Anterior cingulate cortex (tissue), 58 donors: ENCODE measurements around the gene GXYLT2.

Source experiments
- DNase-seq, 58 donors: peaks; one replicate each; lab custom pipeline; 2025; lab: John Stamatoyannopoulos, UW

Gene GXYLT2

DNA sequence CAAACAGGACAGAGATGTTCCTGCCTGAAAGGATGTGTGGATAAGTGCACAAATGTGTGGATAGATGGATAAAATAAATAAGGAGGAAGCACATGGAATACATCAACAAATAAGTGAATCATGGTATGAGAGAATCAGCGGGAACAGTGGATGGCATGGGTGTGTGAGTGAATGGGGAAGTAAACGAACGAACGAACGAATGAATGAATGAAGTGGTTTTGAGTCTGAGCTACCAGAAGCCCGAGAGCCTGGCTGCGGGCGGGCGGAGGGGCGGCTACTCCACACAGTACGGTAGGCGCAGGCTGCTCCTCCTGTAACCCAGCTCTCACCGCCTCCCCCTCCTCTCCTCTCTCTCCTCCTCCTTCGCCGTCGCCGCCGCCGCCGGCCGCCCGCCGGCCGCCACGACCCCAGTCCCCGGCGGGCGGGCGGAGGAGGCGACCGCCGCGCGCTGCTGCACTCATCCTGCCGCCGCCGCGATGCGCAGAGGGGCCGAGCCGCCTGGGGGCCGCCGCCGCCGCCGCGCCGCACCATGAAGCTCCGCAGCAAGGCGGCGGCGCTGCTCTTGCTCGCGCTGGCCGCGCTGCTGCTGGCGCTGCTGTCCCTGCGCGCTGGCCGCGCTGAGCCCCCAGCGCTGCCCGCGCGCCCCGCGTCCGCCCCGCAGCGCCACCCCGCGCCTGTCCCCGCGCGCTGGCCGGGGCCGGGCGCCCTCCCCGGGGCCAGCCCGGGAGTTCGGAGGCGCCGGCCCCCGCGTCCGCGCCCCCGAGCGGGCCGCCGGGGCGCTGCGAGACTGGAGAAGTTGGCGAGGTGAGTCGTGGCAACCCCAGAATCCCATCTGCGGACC lies at the start of gene GXYLT2:
TSS of gene GXYLT2 (plus strand) at position 342 of the 841 bp plus-strand sequence. CDS start at position 530, 188 bp downstream.
- DNase-seq, result peak in 56 of 58 donors; percentile 3 to 86 (median 62)

DNA sequence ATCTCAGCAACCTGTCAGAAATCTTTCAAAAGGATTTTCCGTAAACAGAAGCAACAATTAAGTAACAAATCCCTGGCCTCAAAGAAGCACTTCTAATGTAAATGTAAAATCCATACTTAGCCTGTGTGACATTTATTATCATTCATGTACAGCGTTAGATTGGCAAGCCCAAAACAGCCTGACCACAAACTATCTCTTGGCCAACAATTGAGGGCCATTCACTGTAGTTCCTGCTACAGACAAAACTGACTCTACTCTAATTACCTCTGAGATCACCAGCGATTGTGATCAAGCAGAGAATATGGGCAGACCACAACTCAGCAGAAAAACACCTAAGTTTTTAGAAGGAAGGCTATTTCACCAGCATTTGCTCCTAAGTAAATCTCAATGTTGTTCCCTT lies 48.8 kb upstream of the GXYLT2 start:
- no peak for DNase-seq

DNA sequence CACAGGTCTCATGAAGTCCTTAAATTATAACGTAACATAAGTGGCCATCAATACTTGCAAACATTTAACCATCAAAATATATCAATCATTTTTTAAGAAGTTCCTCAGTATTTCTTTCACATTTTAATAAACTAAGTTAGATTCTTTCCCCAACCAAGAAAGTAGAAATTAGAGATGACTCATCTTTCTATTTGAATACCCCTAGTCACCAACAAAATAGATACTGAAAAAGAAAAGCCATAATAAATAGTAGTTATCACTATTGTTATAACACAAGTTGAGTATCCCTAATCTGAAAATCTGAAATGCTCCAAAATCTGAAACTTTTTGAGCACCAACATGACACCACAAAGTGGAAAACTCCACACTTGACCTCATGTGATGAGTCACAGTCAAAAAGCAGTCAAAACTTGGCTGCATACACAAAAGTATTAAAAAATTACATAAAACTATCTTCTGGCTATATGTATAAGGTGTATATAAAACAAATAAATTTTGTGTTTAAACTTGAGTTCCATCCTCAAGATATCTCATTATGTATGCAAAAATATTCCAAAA lies 43.3 kb upstream of the GXYLT2 start:
- DNase-seq, result no peak

DNA sequence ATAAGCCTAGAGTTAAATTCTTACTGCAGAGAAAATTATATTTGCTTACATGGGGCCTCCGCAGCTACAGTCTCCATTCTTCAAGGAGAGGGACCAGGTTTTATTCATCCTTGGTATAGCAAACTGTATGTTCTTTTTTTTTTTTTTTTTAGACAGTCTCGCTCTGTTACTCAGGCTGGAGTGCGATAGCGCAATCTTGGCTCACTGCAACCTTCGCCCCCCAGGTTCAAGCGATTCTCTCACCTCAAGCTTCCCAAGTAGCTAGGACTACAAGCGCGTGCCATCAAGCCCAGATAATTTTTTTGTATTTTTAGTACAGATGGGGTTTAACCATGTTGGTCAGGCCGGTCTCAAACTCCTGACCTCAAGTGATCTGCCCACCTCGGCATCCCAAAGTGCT lies 41.7 kb upstream of the GXYLT2 start:
- no peak for DNase-seq

- no peak for DNase-seq
Measured at GRCh38 chr3:72847282-72847681, 40.6 kb upstream of the GXYLT2 start.

GRCh38 chr3:72847751-72848702 lies 39.8 kb upstream of the GXYLT2 start, which contains the start of gene SHQ1:
SHQ1 (minus strand) TSS chr3:72848445; CDS start chr3:72848340, 105 bp downstream.
- peak; percentile 27 to 94 (median 85) for DNase-seq

DNA sequence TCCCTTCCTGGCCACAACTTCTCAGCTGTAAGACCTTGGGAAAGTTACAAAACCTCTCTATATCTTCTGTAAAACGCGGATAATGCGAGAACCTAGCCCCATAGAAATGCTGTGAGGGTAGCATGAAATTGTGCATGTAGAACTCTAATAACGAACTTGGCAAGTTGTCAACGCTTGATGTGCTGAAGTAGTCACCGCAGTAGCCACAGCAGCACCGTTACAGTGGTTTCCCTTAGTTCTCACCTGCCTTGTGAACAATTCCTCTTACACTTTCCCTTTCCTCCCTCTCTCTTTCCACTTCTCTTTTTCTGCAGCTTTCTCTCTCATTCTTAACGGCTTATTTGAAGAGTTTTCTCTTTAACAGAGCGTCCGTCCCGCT lies 39.2 kb upstream of the GXYLT2 start:
- no peak for DNase-seq

- DNase-seq, result no peak
Measured at GRCh38 chr3:72855001-72855400, 32.8 kb upstream of the GXYLT2 start.

DNA sequence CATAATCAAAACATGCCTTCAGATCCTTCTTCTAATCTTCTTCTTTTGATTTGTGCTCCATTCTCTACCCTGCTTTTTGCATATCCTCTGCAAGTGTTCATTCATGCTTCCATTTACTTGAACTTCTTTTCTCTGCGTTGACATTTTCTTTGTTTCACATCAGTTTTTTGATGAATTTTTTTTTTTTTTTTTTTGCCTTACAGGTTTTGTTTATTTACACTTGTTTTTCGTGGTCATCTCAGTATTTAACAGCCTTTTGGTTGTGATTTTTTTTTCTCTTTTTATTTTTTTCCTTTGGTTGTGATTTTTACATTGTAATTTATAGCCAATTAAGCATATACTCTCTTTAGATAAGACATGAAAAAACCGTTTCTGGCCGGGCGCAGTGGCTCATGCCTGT lies 27.8 kb upstream of the GXYLT2 start:
- no peak for DNase-seq

GRCh38 chr3:72860846-72861245 lies 27.0 kb upstream of the GXYLT2 start:
- no peak for DNase-seq

- DNase-seq, result no peak
Measured at GRCh38 chr3:72862314-72863090, 25.3 kb upstream of the GXYLT2 start.

- no peak for DNase-seq
Measured at GRCh38 chr3:72872183-72872582, 15.7 kb upstream of the GXYLT2 start.

DNA sequence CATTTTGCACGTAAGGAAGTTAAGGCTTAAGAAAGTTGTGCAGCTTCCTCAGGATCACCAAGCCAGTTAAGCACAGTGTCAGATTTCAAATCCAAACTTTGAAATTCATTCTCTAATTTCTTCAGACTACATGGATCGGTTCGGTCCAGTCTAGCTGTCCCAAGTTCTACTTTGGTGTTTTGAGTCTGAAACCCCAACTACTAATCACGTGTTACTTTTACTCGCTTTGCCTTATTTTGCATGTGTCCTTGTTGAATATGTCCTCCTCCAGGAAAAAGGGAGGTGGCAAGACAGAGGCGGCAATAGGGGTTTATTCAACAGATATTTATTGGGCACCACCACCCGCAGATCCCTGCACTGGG lies 522 bp upstream of the GXYLT2 start:
- DNase-seq, result peak in 2 of 58 donors; percentile 25 to 43

GRCh38 chr3:72888546-72889309 lies 882 bp downstream of the GXYLT2 start:
- peak in 13 of 58 donors; percentile 7 to 57 (median 24) for DNase-seq

- peak in 7 of 58 donors; percentile 2 to 29 (median 9) for DNase-seq
Measured at GRCh38 chr3:72889310-72890165, 1.7 kb downstream of the GXYLT2 start.

GRCh38 chr3:72890166-72890925 lies 2.5 kb downstream of the GXYLT2 start:
- DNase-seq, result peak in 4 of 58 donors; percentile 17 to 33 (median 27)

DNA sequence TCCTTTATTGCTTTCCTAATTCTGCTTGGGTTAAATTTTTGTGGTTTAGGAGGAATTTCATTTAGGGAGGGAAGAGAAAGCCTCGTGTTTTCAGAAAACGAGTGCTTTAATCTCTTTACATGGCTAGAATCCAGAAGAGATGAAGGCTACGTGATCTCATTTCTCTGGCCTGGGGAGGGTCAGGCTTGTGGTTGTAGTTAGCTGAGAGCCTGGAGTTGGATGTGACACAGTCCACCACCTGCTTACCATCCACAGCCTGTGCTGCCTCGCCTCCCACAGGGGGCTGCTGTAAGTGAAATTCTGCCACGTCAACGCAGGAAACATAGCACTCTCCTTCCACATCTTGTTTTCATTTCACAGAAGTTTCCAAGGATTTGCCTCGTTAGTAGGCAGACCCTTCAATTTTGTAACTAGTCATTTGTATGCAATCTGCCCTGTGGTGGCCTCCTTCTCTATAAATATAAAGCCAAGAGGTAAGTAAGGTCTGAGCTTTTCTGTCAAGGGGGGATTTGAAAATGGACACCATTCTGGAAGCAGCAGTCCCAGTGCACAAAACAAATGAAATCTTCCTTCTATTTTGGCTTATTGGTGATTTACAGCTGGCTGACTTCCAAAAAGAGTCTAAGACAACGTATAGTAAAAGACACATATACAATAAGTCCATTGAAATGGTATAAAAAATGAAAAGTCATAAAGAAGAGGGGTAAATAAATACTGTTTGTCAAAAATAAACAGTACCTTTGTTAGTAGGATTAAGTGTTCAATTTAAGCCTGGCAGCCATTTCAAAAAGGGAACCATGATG lies 3.4 kb downstream of the GXYLT2 start:
- peak in 11 of 58 donors; percentile 2 to 39 (median 8) for DNase-seq
